Rectal smooth muscle tissue (tissue), 1 donor: ENCODE measurements around the gene UQCRC1.
A peak's percentile ranks its signal among the peaks of the same experiment; 100 is the strongest.

ENCODE experiments used
- H3K27ac ChIP-seq: one replicate; pipeline ENCODE4 v1.7.0; 2013; ENCODE audit warnings: low read depth, low read length, inconsistent platforms
- H3K27me3 ChIP-seq: one replicate; pipeline ENCODE4 v1.7.0; 2013; ENCODE audit warnings: low read length; ENCODE audit not compliant: control insufficient read depth, insufficient read depth
- H3K36me3 ChIP-seq: one replicate; pipeline ENCODE4 v1.7.0; 2013; ENCODE audit warnings: low read length; ENCODE audit not compliant: control insufficient read depth, insufficient read depth
- H3K4me1 ChIP-seq: one replicate; pipeline ENCODE4 v1.7.0; 2013; ENCODE audit warnings: low read length; ENCODE audit not compliant: control insufficient read depth, insufficient read depth
- H3K4me3 ChIP-seq: one replicate; pipeline ENCODE4 v1.7.0; 2013; ENCODE audit warnings: low read length
- H3K9ac ChIP-seq: one replicate; pipeline ENCODE4 v1.7.0; 2013; ENCODE audit warnings: low read length

Gene UQCRC1

GRCh38 chr3:48562367-48563095 lies 46.9 kb downstream of the UQCRC1 start:
- H3K4me1 ChIP-seq: peaks cover 10% of the 10 kb centered on the region
- no peaks in the 10 kb centered on the region for H3K27me3 ChIP-seq
- H3K9ac ChIP-seq: no peak overlapping the region
- H3K36me3 ChIP-seq: no peaks in the 10 kb centered on the region
- H3K27ac ChIP-seq: no peak overlapping the region
- H3K4me3 ChIP-seq: no peak overlapping the region

- Histone ChIP-seq H3K4me3 (peak overlapping the region; percentile 52), H3K9ac (no peak overlapping the region), H3K27ac (peak overlapping the region; percentile 48), H3K27me3 (no peaks in the 10 kb centered on the region), H3K36me3 (no peaks in the 10 kb centered on the region), H3K4me1 (peaks cover 10% of the 10 kb centered on the region)
Measured at GRCh38 chr3:48561045-48561736, 48.3 kb downstream of the UQCRC1 start.

- Histone ChIP-seq H3K9ac (no peak overlapping the region), H3K4me1 (peaks cover 10% of the 10 kb centered on the region), H3K27me3 (no peaks in the 10 kb centered on the region), H3K36me3 (no peaks in the 10 kb centered on the region), H3K27ac (peak overlapping the region; percentile 48), H3K4me3 (peak overlapping the region; percentile 52)
Measured at GRCh38 chr3:48560648-48561018, 48.8 kb downstream of the UQCRC1 start.

- no peak overlapping the region for H3K4me3 ChIP-seq
- no peak overlapping the region for H3K9ac ChIP-seq
- H3K4me1 ChIP-seq: peaks cover 10% of the 10 kb centered on the region
- H3K27ac ChIP-seq: peak overlapping the region; percentile 21
- no peaks in the 10 kb centered on the region for H3K27me3 ChIP-seq
- no peaks in the 10 kb centered on the region for H3K36me3 ChIP-seq
Measured at GRCh38 chr3:48558493-48559134, 50.8 kb downstream of the UQCRC1 start.

GRCh38 chr3:48556796-48557626 lies 52.4 kb downstream of the UQCRC1 start, which contains the start of gene PFKFB4:
PFKFB4 (minus strand) TSS chr3:48556803; CDS start chr3:48556777, 26 bp downstream.
- no peaks in the 10 kb centered on the region for H3K36me3 ChIP-seq
- H3K4me3 ChIP-seq: peak within 1 kb of the TSS; percentile 89
- peak within 1 kb of the TSS; percentile 30 for H3K9ac ChIP-seq
- H3K27ac ChIP-seq: peak within 1 kb of the TSS; percentile 74
- H3K4me1 ChIP-seq: peaks cover 10% of the 10 kb centered on the region
- no peaks in the 10 kb centered on the region for H3K27me3 ChIP-seq

GRCh38 chr3:48555949-48556795 lies 53.3 kb downstream of the UQCRC1 start:
- H3K4me3 ChIP-seq: peak overlapping the region; percentile 57
- H3K36me3 ChIP-seq: no peaks in the 10 kb centered on the region
- peaks cover 8% of the 10 kb centered on the region for H3K4me1 ChIP-seq
- peak overlapping the region; percentile 15 for H3K27ac ChIP-seq
- no peaks in the 10 kb centered on the region for H3K27me3 ChIP-seq
- H3K9ac ChIP-seq: peak overlapping the region; percentile 30

GRCh38 chr3:48555231-48555948 lies 54.1 kb downstream of the UQCRC1 start:
- Histone ChIP-seq H3K9ac (no peak overlapping the region), H3K27ac (no peak overlapping the region), H3K4me1 (peaks cover 5% of the 10 kb centered on the region), H3K36me3 (no peaks in the 10 kb centered on the region), H3K27me3 (no peaks in the 10 kb centered on the region), H3K4me3 (peak overlapping the region; percentile 57)

GRCh38 chr3:48553886-48554845 lies 55.3 kb downstream of the UQCRC1 start:
- Histone ChIP-seq H3K9ac (no peak overlapping the region), H3K27me3 (no peaks in the 10 kb centered on the region), H3K27ac (no peak overlapping the region), H3K4me3 (no peak overlapping the region), H3K4me1 (peaks cover 2% of the 10 kb centered on the region), H3K36me3 (no peaks in the 10 kb centered on the region)

GRCh38 chr3:48553361-48553760 lies 56.1 kb downstream of the UQCRC1 start:
- H3K9ac ChIP-seq: no peak overlapping the region
- no peaks in the 10 kb centered on the region for H3K36me3 ChIP-seq
- H3K27ac ChIP-seq: no peak overlapping the region
- H3K4me1 ChIP-seq: no peaks in the 10 kb centered on the region
- no peak overlapping the region for H3K4me3 ChIP-seq
- no peaks in the 10 kb centered on the region for H3K27me3 ChIP-seq

GRCh38 chr3:48552111-48552951 lies 57.1 kb downstream of the UQCRC1 start:
- H3K27ac ChIP-seq: no peak overlapping the region
- no peaks in the 10 kb centered on the region for H3K4me1 ChIP-seq
- H3K9ac ChIP-seq: no peak overlapping the region
- no peaks in the 10 kb centered on the region for H3K36me3 ChIP-seq
- no peaks in the 10 kb centered on the region for H3K27me3 ChIP-seq
- no peak overlapping the region for H3K4me3 ChIP-seq
